DND-41 (cell line): ENCODE measurements around the gene PPP1R3D.

ENCODE experiments used
- EZH2 ChIP-seq: IDR thresholded peaks from 3 replicates; pipeline ENCODE4 v1.6.1; 2012; ENCODE audit warnings: borderline replicate concordance, low read depth, mild to moderate bottlenecking, moderate library complexity, low read length, inconsistent platforms; ENCODE audit not compliant: severe bottlenecking
- TF ChIP-seq, protein P1 (sequence below): IDR thresholded peaks from 2 replicates; pipeline ENCODE4 v1.5.1; 2012; ENCODE audit warnings: borderline replicate concordance, low read length, moderate library complexity, mild to moderate bottlenecking; ENCODE audit not compliant: poor library complexity, severe bottlenecking; ENCODE audit errors: extremely low read depth

DNA sequence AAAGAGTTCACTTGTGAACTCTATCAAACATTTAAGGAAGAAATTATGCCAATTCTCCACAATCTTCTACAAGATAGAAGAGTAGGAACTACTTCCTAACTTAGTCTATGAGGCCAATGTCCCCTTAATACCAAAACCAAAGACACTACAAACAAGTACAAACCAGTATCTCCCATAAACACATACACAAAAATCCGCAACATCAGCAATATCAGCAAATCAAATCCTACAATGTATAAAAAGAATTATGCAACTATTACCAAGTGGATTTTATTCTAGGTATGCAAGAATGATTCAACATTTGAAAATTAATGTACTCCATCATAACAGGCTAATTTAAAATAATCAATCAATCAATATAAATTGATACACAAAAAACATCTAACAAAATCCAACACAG, 52.1 kb downstream of the PPP1R3D start:
- TF ChIP-seq, protein P1, sequence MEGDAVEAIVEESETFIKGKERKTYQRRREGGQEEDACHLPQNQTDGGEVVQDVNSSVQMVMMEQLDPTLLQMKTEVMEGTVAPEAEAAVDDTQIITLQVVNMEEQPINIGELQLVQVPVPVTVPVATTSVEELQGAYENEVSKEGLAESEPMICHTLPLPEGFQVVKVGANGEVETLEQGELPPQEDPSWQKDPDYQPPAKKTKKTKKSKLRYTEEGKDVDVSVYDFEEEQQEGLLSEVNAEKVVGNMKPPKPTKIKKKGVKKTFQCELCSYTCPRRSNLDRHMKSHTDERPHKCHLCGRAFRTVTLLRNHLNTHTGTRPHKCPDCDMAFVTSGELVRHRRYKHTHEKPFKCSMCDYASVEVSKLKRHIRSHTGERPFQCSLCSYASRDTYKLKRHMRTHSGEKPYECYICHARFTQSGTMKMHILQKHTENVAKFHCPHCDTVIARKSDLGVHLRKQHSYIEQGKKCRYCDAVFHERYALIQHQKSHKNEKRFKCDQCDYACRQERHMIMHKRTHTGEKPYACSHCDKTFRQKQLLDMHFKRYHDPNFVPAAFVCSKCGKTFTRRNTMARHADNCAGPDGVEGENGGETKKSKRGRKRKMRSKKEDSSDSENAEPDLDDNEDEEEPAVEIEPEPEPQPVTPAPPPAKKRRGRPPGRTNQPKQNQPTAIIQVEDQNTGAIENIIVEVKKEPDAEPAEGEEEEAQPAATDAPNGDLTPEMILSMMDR, result no peak
- no peak for TF ChIP-seq EZH2
